GM12891 (cell line): ENCODE results near the gene DNAI4.

Experiments used
- POLR2A ChIP-seq: IDR thresholded peaks from 2 replicates; pipeline ENCODE4 v1.6.1; 2011; ENCODE audit warnings: low read depth, low read length, control low read depth
- POLR2AphosphoS5 ChIP-seq: IDR thresholded peaks from 2 replicates; pipeline ENCODE4 v1.6.1; 2011; ENCODE audit warnings: low read depth, low read length, control low read depth
- TAF1 ChIP-seq: IDR thresholded peaks from 2 replicates; pipeline ENCODE4 v1.6.1; 2011; ENCODE audit warnings: low read depth, low read length, control low read depth

GRCh38 chr1:66809245-66809644, 115.4 kb downstream of the DNAI4 start:
- TF ChIP-seq TAF1: no peak
- no peak for TF ChIP-seq POLR2A
- no peak for TF ChIP-seq POLR2AphosphoS5
